ENCODE data around the gene TENM4.

The TENM4 gene

DNA sequence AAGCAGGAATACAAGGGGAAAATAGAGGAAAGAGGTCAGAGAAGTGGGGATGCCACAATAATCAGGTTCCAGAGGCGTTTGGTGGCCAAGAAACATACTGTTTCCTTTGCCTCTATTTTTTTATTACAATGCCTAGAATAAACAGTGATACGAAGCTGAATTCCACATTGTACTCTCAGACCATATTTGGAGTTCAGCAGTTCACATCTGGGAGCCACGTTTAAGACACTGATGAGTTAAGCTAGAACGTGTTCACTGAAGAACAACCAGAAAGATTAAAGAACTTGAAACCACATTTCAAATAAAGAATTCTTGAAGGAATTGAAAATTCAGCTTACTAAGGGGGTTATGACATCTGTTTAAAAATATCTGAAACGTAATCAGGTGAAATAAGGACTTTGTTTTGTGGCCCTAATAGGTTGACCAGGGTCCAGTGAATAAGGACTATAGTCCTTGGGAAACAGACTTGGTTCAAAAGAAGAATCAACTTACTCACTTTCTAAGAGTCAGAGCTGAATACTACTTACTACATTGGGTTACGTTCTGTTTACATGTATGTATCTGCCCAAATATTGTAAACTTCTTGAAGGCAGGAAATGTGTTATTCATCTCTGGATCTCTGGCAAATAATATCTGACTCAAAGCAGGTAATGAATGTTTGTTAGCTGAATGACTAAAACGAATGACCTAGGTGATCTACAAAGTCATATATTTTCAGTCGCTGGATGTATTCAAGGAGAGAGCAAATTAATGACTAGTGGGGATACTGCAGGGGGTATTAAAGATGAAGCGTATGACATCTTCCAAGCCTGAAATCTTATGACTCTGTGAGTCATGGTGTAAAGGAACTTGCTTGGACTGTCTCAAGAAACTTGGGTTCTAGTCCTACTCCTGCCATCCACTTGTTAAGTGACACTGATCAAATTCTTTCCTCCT is 619.2 kb downstream of the TENM4 start:
- DNase-seq (ENCODE audit: low read depth, low spot score): no peak

DNA sequence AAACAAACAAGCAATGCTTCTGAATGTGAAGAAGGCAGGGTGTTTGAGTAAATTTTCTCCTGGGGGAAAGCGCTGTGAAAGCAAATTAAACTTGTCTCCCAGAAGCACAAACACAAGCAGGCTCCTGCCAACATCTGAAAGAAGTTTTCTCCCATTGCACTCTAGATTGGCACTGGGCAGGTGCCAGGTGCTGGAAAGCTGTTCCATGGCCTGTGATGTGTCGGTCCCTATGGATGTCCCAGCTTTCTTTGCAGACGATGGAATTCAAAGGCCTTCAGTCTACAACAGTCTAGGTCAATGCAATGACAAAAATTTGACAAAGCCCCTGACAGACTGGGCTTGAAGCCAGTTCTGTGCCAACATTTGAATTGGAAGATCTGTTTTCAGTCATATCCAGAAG is 620.1 kb downstream of the TENM4 start:
- no peak for DNase-seq (ENCODE audit: low read depth, low spot score)

DNA sequence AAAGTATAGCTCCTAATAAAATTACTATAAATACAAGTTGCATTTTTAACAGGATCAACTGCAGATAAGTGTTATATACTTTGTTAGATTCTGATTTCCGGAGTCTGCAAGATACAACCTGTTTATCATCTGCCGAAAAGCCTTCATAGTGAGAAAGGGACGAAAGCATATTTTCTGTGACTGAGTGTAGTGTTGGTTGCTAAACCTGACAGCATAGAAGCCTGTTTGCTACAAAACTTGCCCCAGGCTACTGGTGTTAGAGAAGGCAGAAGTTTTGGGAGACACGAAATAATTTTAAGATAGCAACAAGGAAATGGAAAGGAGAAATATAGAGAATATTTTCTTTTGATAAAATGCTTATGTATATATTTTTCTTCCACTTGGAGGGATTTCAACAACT is 622.6 kb downstream of the TENM4 start:
- no peak for DNase-seq (ENCODE audit: low read depth, low spot score)

DNA sequence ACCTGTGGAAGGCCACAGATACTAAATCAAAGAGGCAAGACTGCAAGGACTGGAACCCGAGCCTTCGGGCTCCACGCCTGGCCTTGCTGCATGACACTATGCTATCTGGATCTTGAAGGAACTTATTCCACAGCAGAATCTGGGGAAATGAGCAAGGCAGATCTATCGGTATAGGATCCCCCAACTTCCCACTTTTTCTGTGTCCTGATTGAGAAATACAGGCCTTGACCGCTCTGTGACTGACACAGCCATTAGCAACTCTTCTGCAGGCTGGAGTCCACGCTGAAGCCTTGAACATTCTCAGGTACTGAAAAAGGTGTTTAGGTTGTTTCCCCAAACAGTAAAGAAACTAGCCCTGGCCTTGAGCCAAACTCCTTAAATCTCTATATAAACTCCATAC is 625.0 kb downstream of the TENM4 start:
- no peak for DNase-seq (ENCODE audit: low read depth, low spot score)

DNA sequence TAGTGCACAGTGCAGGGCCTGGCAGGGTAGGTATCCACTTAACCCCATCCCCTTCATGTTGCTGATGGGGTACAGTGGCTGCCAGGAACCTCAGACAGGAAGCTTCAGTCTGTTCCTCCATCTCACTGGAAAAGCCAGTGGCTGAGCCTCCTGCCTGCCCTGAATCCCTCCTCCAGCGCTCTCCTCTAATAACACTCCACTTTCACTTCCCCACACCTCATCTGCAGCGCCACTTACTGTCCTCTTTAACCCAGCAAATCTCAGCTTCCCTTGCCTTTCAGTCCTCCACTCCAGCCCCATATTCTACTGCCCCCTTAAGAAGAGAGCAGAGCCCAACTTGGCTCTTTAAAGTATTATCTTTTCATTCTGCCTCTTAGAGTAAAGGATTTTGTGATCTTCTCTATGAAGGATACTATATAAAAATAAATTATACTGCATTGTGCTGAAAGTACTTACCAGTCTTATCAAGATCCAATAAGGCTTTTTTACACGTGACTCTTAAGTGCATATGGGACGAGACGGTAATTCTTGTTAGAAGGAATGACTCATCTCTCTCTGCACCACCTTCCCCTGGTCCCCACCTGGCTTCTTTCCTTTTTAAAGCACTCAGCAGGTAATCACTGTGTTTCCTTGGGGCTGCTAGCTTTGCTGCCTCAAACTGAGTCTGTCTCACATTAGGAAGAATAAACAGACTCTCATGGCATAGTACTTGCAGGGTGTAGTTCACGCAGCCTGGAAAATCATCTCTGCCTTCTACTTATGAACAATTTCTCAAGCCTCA is 628.1 kb downstream of the TENM4 start:
- DNase-seq (ENCODE audit: low read depth, low spot score): no peak

DNA sequence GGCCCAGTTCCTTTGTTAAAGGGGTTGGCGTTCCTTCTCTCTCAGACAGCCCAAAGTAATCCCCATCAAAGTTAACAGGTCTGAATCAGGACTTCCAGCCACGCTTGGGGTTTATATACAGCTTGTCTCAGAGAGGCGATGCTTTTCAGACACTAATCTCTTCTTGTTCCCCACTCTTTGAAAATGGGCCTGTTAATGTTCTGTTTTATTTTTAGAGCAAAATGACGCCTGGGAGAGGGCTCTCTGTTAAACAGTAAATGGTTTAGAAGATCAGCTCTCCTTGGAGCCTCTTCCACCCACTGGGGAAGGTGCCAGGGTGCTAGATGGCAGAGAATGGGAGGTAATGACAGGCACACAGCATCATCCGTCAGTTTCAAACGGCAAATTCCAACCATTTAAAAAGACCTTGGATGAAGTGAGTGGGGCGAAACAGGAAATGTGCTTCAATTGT is 630.2 kb downstream of the TENM4 start:
- no peak for DNase-seq (ENCODE audit: low read depth, low spot score)

DNA sequence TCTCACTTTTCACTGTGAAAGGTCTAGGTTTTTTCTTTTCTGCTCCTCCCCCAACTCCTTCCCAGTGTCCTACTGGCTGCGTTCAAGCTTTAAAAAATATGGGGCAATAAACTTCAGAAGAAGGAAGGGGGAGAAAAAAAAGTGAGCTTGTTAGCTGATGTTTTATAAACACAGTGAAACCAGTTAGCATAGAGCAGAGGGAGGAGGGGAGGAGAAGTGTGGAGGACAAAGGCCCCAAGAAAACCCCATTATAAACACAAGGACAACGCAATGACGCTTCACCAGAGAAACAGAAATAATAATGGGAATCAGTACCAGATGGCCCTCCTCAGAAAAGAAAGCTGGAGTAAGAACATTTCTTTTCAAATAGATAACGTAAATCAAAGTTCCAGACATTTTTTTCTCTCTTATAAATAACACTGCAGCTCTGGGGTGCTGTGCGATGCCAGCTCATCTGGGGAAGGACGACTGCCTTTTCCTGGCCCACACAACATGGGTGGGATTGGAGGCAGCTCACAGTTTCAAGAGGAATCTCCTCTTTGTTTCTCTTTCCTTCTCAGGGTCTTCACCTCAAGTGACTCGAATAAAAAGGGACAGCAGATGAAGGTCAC is 630.8 kb downstream of the TENM4 start:
- DNase-seq (ENCODE audit: low read depth, low spot score): no peak

DNA sequence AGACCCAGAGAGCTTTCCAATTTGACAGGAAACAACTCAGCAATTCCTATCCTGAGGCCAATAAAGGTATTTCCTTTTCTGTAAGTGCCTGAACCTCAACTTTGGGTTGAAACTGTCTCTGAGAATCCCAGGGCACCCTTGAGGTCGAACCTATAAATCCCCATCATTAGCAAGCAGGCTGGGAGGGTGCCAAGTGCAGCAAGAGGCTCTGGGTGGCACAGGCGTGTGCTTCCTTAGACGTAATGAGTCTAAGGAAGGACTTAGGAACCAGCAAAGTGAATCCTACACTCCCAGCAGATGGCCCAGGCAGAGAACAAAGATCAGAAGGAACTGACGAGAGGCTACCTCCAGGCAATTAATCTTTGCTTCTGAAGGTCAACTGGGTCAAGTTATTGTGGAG is 631.9 kb downstream of the TENM4 start:
- no peak for DNase-seq (ENCODE audit: low read depth, low spot score)

DNA sequence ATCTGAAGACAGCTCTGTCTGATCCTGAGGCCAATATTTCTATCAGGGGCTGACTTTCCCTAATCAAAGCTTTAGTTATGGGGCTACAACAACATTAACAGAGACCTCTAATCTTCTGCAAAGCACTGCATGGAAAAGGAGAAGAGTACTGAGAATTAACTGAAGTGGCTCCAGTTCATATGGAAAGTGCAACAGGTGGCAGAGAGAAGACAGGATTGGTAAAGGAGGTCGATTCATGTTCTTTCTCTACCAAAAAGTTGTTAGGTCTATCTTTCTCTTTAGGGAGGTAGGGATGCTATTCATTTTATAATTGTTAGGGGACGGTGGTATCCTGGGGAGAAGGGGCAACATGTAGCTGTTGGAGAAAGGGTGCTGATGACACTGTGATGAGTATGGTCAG is 633.5 kb downstream of the TENM4 start:
- DNase-seq (ENCODE audit: low read depth, low spot score): no peak

DNA sequence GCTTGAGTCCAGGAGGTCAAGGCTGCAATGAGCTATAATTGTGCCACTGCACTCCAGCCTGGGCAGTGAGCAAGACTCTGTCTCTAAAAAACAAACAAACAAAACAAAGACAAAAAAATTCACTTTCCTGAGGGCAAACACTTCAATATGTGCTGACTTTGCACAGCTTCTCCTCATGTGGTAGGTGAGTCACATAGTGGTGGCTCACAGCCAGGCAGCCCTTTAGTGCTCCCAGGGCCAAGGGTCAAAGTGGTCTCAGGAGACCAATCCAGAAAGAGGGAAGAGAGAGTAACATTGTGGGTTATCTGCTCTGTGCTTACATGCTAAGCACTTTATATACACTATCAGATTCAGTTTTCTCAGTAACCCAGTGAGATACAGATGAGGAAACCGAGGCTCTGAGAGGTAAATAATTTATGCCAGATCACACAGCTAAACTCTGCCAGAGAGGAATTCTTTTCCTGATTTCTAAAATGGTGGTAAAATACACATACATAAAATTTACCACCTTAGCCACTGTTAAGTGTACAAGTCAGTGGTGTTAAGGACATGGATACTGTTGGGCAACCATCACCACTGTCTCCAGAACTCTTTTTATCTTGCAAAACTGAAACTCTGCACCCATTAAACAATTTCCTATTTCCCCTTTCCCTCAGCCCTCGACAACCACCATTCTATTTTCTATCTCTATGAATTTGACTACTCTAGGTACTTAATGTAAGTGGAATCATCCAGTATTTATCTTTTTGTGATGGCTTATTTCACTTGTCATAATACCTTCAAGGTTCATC is 634.4 kb downstream of the TENM4 start:
- DNase-seq (ENCODE audit: low read depth, low spot score): no peak

DNA sequence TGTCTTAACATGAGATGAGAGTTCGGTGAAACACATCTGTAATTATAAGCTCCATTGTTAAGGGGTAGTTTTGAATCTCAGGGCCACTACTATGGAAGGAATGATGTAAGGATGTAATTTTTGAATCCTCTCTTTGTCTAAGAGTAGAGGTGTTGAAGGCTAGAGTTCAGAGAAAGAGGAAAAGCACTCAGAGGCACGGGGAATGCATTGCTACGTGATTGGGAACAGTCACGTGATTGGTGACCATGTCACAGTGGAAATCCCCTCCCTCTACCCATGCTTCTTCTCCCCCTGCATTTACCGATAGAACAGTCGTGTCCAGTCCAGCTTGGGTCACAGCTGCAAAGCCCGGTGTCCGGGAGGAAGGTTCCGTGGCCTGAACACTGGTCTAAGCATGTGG is 635.8 kb downstream of the TENM4 start:
- DNase-seq (ENCODE audit: low read depth, low spot score): no peak

DNA sequence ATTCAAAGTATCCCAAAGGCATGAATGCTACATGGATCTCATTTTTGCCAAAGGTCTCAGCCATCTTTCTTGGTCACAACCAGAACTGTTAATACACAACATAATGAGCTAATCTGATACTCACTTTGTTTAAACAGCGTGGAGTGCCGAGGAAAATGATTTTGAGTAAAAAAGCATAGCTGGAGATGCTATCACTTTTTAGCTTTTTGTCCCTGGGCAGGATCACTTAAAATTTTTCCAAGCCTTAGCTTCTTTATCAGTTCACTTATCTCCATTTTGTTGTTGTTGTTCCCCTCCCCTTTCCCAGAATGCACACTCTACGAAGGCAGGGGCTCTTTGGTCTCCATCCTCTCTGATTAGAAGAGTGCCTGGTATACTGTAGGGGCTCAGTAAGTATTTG is 636.8 kb downstream of the TENM4 start:
- DNase-seq (ENCODE audit: low read depth, low spot score): no peak

DNA sequence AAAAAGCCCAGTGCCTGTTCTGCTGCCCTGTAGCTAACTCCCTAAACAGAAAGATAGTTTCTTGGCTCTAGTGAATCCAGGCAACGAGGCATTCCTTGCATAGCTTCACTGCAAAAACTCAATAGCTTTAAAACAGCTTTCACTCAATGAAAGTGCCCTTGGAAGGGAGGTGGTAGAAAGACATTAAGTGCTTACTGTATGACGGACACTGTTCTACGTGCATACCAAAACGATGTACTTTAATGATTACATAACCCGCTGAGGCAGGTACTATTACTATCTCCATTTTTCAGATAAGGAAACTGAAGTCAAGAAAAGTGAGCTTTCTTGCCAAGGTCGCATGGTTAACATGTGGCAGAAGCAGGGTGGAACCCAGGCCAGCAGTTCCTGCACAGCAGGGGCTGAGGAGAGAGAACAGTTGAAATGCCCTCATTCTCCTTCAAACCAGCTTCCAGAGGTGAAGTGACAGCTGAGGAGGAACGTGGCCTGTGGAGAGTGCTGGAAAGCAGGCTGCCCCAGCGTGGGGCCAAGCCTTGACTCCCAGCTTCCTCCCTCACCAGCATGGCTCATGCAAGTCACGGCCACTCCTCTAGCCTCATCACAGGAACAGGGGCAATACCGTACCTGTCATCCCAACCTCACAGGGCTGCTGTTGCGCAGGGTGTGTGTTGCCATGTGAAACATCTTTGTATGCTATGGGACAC is 638.6 kb downstream of the TENM4 start:
- peak; percentile 9 for DNase-seq (ENCODE audit: low read depth, low spot score)

DNA sequence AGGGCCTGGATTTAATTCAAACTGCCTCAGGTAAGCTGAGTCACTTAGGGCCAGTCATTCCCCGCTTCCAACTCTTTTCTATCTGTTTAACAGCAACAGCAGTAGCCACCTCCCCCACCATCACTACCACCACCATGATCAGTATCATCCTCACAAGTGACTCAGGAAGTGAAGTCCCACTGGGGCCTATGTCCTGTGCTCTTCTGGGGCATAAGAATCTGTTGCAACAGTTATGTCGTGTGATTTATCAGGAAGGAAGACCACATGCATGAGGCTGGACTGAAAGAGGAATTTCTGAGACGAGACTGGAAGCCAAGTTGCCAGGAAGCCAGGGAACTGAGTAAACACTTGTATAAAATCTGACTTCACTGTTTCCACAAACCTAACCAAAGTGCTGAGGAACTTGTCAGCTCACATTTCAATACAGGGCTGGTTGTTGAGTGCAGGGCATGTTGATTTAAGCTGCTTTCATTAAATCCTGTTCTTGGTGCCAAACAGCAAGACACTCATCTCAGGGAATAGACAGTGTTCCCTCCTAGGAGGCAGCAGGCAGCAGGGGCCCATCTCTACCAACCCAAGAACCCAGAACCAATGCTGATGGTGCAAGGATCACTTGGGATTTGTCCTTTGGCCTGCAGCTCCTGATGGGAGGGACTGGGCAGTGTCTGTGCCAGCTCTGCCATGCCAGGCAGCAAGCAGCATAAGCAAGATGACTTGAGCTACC is 639.5 kb downstream of the TENM4 start:
- no peak for DNase-seq (ENCODE audit: low read depth, low spot score)

DNA sequence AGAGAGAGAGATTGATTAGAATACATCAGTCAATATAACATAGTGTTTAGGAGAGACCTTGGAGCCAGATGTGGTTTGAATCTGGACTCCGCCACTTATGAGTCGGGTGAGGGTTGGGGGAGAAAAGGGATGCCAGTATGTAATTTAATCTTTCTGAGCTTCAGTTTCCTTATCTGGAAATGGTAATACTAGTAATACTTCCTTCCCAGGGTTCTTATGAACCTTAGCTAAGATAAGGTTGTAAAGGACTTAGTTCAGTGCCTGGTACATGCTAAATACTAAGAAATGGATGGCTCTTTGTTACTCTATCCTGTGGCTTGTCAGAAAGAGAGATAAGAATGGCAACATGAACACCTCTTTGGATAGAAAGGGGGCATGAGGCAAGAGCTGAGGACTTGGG is 640.1 kb downstream of the TENM4 start:
- DNase-seq (ENCODE audit: low read depth, low spot score): no peak

DNA sequence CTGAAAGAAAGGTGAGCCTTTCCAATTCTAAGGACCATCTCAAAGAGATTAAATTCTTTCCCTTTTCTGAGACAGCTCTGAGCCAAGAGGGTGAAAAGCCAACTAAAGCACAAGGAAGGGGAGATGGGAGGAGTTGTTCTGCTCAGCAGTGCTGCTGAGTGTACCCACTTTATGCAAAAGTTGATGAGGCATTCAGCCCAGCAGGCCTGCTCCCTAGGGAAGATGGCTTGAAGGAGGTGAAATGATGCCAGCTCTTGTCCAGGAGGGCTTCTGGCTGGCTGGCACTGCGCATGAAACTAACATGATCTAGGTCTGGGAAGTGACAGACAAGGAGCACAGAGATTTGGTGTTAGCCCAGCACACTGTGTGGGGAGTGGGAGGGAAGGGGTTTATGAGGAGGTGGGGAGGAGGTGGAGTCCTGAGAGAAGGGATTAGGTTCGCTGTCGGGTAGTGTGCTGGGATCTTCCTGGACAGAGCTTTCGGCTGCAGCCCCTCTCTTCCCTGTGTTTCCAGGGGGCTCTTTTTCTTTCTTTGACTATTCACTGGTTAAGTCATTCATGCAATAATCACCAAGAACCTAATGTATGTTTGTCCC is 640.6 kb downstream of the TENM4 start:
- DNase-seq (ENCODE audit: low read depth, low spot score): no peak

DNA sequence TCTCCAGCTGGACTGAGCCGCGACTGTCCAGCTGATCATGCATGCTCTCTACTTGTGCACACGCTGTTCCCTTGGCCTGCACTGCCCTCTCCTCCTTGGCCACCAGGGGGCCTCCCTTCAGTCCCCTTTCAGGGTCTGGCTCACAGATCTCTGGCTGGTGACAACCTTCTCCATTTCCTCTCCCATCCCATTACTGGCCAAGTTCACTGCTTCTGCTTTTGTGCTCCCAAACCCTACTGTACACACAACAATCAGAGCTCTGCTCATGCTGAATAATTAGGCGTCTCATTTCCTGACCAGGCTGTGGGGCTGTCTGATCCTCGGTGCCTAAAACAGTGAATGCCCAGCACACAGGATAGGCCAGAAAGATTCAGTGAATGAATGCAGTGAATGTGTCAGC is 642.2 kb downstream of the TENM4 start:
- DNase-seq (ENCODE audit: low read depth, low spot score): peak; percentile 35

DNA sequence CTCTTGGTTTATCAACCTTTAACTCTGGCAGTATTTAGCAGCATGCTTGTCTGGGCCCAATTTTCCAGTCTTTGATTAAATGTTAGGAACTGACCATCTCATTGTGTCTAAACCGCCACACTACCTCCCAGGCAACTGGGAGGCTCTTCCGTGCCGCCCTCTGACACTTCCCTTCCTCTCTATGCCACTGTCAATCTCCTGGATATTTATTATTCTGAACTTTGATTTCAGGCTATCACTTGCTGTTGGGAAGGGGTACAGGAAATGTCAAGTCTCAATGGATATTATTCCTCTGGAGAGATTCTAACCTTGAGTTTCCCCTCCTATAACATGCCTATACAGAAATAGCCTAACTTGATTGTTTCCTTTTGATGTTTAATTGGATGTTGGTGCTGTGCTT is 643.3 kb downstream of the TENM4 start:
- DNase-seq (ENCODE audit: low read depth, low spot score): no peak

DNA sequence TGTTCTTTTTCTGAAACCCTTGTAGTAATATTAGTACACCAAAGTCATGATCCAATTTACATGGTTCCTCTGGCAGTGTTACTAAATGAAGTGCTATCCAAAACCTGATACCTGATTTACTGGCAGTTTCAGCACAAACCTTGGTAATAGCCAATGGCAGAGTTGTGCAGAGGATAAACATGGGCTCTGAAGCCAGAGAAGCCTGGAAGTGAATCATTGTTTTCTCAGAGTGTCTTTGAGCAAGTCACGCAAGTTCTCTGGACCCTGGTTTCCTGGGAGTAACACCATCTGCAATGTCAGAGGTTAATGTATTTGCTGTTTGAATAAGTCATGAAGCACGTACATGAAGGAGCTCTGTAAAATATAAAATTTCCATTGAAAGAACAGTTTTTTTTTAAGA is 643.9 kb downstream of the TENM4 start:
- no peak for DNase-seq (ENCODE audit: low read depth, low spot score)

Measured in iPS DF 19.7 (cell line).